Measurements from ENCODE around the gene KISS1R.

Gene KISS1R

DNA sequence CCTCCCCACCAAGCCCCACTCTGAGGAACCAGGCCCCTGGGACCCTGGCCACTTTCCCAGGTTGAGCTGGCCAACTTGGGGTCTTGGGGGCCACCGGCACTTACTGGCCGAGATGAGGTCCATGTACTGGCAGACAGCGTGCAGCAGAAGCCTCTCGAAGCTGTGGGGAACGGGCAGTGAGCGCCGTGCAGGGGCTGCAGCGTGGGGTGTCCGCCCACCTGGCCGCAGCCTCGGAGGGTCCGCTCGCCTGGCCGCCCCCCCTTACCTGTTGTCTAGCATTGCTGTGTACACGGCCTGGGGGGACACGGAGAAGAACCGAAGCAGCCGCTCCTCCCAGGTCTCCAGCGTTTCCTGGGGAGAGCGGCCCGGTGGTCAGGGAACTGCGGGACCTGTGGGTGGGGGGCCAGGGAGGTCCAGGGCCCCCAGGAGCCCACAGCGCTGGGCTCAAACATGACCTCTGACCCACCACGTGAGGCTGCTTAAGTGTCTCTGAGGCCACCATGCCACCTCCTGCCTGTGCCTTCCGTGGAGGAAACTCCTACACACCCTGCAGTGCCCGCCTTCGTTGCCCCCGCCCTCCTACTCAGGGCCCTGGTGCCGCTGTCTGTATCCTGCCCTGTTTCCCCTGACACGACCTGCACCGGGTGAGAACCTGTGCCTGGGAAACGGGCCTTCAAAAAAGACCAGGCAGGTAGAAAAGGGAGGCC, 17.6 kb upstream of the KISS1R start:
- no peak for DNase-seq (ENCODE audit: low read depth)

DNA sequence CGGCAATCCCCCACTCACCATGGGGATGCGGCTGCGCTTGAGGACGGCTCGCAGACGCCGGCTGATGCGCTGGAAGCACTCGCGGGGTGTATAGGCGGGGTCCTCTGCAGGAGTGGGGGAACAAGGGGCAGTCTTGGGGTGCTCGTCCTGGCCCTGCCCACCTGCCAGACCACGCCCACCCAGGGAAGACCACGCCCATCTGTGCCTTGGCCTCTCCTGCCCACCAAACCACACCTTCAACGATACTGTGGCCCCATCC, 17.2 kb upstream of the KISS1R start:
- no peak for DNase-seq (ENCODE audit: low read depth)

DNA sequence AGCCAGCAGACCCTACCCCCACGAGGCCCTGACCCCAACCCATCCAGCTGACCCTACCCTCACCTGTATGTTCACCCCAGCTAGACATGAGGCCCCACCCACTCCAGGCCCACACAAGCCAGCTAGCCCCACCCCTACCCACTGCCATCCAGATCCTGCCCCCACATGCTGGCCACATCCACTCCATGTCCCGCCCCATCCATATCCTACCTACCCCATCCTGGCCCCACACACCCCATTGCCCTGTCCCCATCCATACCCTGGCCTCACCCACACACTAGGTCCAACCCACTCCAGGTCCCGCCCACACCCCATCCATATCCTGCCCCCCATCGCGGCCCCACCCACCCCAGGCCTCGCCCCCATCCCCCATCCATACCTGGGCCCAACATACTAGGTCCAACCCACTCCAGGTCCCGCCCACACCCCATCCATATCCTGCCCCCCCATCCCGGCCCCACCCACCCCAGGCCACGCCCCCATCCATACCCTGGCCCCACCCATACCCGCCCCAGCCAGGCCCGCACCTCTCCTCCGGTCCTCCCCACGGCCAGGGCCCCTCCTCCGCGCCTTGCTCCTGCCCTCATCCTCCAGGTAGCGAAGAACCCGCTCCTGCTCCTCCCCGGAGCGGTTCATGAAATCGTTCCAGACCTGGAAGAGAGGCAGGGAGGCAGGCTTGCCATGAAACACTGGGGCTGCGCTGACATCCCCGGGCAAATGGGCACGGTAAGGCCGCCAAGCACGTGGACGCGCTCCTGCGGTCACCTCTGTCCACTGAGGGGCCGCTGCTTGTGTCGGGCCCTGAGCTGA, 16.6 kb upstream of the KISS1R start:
- no peak for DNase-seq (ENCODE audit: low read depth)

DNA sequence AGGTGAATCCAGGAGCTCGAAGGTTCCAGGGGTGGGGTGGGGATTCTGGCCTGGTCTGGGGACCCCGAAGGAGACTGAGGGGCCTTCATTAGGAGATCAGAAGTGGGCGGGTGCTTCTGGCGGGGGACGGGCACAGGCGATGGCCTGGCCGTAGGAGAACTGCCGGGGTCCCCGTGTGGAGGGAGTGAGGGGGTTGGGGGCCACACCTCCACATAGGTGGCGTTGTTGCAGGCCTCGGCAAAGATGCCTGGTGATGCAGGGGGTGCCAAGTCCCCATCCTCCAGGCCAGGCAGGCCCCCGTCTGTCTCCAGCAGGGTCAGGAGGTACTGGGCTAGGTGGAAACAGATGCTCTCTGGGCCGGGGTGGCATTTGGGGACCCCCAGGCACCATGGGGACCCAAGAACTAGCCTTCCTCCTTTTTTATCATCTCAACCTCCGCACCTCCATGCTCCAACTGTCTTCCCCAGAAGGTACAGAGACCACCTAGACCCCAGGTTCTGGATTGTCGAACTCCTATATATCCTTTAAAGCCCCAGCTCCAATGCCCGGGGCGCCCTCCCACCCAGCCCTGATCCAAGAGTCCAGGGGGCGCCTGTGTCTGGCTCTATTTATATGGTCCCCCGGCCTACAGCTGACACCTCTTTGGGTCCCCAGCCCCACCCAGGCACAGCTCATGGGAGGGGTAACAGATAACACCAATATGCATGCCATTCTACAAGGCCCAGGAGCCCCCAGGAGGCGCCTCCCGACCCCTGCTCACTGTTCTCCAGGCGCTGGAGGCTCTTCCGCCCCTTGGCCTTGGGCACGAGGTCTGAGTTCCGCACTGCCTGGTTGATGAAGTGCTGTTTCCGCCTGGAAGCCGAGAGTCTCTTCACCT, 15.7 kb upstream of the KISS1R start:
- no peak for DNase-seq (ENCODE audit: low read depth)

DNA sequence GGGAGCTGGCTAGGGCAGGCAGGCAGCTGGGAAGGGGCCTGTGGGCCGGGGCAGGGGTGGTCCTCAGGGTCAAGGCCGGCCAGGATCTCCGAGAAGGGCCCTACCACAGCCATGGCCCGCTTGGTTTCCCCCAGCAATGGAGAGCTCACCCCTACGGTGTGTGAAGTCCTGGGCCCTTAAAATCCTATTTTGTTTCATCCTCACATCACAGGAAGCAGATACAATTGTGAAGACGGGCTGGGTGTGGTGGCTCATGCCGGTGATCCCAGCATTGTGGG, 15.1 kb upstream of the KISS1R start:
- DNase-seq (ENCODE audit: low read depth), result no peak

DNA sequence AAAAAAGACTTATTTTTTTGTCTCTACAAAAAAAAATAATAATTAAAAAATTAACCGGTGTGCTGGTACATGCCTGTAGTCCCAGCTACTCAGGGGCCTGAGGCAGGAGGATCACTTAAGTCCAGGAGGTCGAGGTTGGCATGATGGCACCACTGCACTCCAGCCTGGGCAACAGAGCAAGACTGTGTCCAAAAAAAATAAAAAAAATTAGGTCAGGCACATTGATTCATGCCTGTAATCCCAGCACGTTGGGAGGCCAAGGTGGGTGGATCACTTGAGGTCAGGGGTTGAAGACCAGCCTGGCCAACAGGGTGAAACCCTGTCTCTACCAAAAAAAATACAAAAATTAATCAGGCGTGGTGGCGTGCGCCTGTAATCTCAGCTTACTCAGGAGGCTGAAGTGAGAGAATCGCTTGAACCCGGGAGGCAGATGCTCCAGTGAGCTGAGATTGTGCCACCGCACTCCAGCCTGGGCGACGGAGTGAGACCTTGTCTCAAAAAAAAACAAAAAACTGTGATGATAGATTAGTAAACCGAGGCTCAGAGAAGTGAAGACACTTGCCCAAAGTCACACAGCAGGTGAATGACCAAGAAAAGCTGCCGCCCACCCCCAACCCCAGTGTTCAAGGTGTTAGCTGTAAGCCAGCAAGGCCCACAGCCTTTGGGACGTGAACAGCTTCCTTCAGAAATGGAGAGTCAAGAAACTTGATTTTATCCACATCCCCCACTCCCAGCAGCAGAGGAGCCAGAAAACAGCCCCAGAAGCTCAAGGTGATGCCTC, 14.5 kb upstream of the KISS1R start:
- no peak for DNase-seq (ENCODE audit: low read depth)

DNA sequence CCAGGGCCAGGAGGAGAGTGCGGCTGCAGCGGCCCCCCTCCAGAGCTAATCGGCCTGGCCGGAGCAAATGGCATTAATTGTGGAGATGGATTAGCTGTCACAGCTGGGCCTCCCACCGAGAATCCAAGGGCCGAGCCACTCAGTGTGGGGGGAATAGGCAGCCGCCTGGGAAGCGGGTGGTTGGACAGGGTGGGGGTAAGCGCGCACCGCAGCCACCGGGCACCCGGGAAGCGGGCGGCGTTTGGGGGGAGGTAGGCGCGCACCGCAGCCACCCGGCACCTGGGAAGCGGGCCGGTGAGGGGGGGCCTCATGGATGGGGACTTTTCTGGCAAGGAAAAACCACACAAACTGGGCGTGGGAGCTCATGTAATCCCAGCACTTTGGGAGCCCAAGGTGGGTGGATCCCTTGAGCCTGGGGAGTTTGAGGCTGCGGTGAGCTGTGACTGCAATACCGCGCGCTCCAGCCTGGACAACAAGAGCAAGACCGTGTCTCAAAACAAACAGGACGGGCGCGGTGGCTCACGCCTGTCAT, 13.8 kb upstream of the KISS1R start:
- peak; percentile 39 for DNase-seq (ENCODE audit: low read depth)

DNA sequence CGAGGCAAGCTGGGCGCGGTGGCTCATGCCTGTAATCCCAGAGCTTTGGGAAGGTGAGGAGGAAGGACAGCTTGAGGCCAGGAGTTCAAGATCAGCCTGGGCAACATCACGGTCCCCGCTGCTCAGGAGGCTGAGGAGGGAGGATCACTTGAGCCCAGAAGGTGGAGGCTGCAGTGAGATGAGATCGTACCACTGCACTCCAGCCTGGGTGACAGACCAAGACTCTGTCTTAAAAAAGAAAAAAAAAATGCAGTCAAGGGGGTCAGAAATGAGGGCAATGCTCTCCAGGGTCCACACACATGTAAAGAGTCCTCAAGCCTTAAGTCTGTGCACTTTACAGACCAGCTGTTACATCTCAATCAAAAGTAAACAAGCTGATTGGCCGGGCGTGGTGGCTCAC, 12.6 kb upstream of the KISS1R start:
- no peak for DNase-seq (ENCODE audit: low read depth)

DNA sequence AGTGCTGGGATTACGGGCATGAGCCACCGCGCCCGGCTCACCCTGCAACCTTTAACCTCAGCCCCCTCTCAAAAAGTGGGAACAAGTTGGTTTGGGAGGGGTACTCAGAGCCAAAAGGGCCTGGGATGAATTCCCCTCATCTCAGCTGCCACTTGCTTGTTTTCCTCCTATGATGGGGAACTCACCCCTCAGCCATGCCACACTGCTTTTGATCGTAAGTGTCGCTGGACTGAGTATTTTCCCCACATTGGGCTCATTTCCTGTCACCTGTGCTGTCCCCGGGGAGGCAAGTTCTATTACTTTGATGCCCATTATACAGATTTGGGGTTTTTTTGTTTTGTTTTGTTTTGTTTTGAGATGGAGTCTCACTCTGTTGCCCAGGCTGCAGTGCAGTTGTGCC, 10.7 kb upstream of the KISS1R start:
- DNase-seq (ENCODE audit: low read depth), result no peak

DNA sequence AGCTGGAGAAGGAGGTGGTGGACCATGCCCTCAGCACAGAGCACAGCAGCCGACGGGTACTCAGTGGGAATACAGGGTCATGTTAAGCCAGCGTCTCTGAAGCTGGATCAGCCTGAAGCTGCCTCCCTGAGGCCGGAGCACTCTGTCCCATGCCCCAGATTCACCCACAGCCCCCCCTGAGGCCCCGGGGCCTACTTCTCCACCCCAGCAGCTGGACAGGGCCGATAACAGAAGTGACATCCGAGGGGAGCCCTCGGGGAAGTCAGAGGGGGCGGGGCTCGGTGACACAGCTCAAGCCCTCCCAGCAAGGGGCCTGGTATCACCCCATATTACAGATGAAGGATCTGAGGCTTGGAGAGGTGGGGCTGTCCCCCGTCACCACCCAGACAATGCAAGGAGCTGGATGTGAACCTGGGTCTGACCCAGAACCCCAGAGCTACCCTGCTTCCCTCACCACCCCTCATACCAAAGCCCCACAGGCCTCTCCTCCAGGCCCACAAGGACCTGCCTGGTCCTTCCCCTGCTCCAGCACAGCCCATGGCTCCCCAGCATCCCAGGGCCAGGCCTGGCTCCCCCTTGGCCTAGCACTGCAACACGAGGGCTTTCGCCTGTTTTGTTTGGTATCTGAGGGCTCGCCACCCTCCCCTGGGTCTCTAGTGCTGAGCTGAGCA, 9.8 kb upstream of the KISS1R start:
- DNase-seq (ENCODE audit: low read depth), result no peak

DNA sequence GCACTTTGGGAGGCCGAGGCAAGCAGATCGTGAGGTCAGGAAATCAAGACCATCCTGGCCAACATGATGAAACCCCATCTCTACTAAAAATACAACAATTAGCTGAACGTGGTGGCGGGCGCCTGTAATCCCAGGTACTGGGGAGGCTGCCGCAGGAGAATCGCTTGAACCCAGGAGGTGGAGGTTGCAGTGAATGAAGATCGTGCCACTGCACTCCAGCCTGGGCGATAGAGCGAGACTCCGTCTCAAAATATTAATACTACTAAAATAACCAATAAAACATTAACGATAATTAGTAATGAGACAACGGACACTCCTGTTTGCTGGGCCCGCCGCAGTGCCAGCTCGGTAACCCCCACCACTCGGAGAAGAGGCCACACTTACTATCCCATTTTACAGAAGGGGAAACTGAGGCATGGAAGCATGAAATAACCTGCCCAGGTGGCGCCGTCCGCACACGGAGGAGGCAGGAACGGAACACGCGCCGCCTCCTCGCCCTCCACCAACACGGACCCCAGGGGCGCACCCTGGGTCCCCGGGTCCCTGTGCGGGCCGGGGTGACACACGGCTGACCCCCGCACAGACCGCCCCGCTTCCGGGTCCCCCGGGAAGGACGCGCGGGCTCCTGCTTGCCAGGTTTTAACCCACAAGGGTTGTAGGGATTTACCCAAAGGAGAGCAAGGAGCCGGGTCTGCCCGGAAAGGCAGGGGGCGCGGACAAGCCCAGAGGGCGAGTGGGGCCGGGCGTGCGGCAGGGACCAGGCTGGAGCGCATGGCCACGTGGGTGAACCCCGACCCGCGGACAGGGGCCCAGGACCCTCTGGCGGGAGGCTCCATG, 5.7 kb upstream of the KISS1R start:
- DNase-seq (ENCODE audit: low read depth), result no peak

DNA sequence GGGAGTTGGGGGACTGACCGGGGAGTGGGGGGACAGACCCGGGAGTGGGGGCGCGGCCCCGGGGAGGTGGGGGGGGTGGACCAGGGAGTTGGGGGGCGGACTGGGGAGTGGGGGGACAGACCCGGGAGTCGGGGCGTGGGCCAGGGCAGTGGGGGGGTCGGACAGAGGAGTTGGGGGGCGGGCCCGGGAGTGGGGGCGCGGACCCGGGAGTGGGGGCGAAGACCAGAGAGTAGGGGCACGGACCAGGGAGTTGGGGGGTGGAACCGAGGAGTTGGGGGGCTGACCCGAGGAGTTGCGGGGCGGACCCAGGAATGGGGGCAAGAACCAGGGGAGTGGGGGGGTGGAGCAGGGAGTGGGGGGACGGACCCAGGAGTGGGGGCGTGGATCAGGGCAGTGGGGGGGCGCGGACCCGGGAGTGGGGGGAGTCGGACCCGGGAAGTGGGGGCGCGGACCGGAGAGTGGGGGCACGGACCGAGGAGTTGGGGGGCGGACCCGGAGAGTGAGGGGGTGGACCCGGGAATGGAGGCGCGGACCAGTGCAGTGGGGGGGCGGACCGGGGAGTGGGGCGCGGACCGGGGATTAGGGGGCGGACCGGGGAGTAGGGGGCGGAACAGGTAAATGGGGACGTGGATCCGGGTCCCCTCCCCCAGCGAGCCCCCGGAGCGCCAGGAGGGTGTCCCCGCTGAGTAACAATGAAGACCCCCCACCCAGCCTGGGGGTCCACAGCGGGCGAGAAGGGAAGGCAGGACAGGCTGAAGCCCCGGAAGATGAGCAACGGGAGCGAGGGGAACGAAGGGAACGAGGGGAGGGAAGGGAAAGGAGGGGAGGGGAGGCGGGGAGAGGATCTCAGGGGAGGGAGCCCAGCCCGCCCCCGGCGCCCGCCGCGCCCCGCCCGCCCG, 4.7 kb upstream of the KISS1R start:
- no peak for DNase-seq (ENCODE audit: low read depth)

DNA sequence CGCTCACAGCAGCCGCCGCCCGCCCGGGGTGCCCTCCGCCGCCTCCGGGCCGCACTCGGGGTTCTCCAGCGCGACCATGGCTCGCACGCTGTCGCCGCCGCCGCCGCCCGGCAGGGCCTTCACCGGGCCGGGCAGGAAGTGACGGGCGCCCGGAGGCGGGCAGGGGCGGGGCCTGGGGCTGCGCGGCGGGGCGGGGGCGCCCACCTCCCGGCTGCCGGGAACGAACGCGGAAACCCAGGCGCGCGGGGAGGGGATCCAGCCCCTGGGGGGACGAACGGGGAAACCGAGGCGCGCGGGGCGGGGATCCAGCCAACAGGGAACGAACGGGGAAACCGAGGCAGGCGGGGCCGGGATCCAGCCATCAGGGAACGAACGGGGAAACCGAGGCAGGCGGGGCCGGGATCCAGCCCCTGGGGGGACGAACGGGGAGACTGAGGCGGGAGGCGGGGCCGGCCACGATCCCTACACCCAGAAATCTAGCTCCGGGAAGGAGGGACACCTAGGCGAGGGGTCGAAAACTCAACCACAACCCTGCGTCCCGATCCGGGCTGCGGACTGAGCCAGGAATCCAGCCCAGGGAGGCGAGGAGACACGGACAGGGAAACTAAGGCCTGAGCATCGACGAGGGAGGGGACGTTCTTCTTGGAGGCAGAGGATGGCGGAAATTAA, 3.9 kb upstream of the KISS1R start, which contains the start of gene R3HDM4:
Gene R3HDM4 (minus strand): TSS at position 140 of the 669 bp plus-strand sequence. CDS start 62 bp downstream, at position 78.
- DNase-seq (ENCODE audit: low read depth), result peak; percentile 52

DNA sequence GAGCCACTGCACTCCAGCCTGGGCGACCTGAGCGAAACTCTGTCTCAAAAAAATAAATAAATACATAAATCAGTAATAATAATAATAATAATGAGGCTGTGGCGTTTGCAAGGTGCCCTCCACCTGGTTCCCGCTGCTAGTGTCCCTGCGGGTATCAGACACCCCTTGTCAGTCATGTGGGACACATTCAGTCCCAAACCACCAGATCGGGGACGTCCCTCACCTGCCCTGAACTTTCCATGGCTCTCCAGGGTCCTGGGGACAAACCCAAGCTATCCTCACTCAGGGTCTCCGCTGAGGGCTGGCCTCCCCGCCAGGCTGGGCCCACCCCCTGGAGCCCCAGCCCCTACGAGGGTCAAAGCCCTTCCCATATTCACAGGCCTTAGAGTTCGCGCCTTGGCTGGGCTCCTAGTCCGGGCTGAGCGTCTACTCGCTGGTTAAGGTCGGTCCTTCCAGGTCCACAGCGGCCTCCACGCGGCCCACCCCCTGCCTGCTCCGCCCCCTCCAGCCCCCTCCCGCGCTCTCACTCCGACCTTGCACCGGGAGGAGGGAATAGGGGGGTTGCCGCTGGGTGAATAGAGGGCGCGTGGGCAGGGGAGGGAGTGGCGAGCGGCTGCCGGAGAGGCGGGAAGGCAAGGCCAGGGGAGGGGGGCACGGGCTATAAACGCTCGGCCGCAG, 349 bp upstream of the KISS1R start:
- DNase-seq (ENCODE audit: low read depth), result no peak

DNA sequence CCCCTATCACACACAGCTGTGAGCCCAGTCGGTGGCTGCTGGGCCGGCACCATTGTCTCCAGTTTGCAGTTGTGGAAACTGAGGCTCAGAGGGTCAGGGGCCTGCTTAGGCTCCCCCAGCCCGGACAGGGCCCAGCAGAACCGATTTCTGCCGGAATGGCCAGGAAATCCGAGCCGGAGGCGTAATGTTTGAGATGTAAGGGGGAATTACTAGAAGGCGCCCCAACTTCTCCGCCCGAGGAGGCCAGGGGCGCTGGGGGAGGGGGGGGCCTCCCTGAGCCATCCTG, 962 bp downstream of the KISS1R start:
- no peak for DNase-seq (ENCODE audit: low read depth)

DNA sequence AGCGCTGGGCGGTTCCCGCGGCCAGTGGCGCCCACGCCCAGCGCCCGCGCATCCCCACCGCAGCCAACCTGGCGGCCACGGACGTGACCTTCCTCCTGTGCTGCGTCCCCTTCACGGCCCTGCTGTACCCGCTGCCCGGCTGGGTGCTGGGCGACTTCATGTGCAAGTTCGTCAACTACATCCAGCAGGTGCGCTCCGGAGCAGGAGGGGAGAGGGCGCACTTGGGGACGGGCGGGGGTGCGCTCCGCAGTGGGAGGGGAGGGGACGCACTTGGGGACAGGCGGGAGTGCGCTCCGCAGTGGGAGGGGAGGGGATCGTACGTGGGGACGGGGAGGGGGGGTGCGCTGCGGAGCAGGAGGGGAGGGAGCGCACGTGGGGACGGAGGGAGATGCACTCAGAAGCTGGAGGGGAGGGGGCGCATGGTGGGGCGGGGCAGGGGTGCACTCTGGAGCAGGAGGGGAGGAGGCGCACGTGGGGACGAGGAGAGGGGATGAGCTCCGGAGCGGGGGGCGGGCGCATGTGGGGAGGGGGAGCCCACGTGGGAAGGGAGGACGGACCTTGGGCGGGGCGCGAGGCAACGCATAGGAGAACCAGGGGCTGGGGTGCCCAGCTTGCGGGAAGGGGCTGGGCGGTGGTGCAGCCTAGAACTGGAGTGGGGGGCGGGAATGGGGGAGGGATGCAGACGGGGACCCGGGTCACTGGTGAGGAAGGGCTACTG, 1.5 kb downstream of the KISS1R start:
- no peak for DNase-seq (ENCODE audit: low read depth)

DNA sequence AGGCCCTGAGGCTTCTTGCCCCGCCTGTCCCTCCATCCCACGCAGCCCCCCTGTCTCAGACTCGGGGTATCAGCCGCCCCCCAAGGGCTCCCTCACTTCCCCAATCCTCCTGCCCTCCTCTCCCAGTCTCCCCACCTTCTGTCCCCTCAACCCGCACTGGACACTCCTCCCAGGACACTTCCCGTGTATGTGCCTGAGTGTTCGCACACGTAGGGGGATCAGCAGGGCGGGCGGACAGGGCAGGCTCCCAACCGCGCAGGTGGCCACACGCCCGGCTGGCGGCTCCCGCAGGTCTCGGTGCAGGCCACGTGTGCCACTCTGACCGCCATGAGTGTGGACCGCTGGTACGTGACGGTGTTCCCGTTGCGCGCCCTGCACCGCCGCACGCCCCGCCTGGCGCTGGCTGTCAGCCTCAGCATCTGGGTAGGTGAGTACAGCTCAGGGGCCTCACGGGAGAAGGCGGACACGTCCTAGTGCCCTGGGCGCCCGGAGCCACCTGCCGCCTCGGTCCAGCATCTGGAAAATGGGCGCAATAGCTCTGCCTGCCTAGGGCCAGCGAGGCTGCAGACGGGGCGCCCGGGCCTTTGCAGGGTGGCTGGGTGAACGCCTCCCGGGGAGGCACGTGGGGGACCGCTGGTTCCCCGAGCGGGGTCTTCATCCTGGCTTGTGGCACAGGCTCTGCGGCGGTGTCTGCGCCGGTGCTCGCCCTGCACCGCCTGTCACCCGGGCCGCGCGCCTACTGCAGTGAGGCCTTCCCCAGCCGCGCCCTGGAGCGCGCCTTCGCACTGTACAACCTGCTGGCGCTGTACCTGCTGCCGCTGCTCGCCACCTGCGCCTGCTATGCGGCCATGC, 2.3 kb downstream of the KISS1R start:
- DNase-seq (ENCODE audit: low read depth), result no peak

Measured in iris pigment epithelial cell (primary cell).